ENCODE measurements around the gene RTP3. TPM values are rescaled to one million over a fixed set of nuclear protein-coding genes. Genes with fewer than 3 reads are reported as not detected.

RTP3 gene
- total RNA-seq, result not detected

GRCh38 chr3:46497556-46498265, at the start of gene RTP3:
Gene RTP3, plus strand, starts transcription at chr3:46497976. Its CDS starts 87 bp downstream, at chr3:46498063.
- intact Hi-C loops (cut with DNase I; ENCODE audit: low total_unique reads), result no loop called here
- 75 to 79% methylated on average over 8 to 9 of the region's 9 CpGs for WGBS, 2 donors

GRCh38 chr3:46448721-46449120, 49.1 kb upstream of the RTP3 start:
- 97% methylated on average over 16 to 17 of the region's 17 CpGs for WGBS, 2 donors
- TF ChIP-seq, protein P1, sequence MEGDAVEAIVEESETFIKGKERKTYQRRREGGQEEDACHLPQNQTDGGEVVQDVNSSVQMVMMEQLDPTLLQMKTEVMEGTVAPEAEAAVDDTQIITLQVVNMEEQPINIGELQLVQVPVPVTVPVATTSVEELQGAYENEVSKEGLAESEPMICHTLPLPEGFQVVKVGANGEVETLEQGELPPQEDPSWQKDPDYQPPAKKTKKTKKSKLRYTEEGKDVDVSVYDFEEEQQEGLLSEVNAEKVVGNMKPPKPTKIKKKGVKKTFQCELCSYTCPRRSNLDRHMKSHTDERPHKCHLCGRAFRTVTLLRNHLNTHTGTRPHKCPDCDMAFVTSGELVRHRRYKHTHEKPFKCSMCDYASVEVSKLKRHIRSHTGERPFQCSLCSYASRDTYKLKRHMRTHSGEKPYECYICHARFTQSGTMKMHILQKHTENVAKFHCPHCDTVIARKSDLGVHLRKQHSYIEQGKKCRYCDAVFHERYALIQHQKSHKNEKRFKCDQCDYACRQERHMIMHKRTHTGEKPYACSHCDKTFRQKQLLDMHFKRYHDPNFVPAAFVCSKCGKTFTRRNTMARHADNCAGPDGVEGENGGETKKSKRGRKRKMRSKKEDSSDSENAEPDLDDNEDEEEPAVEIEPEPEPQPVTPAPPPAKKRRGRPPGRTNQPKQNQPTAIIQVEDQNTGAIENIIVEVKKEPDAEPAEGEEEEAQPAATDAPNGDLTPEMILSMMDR (IDR thresholded peaks at IDR 0.05), result no peak
- no peak for TF ChIP-seq POLR2A (IDR thresholded peaks at IDR 0.05)
- no peak overlapping the region for H3K4me3 ChIP-seq (ENCODE audit: low read depth, poor library complexity, severe bottlenecking)
- intact Hi-C loops (cut with DNase I; ENCODE audit: low total_unique reads), result loop anchor here (5.0 kb wide), 1 partner anchor 506 kb away; the partner anchor contains the start of gene CXCR6
- no peak for DNase-seq (ENCODE audit: low spot score in 2 of 2)

More at GRCh38 chr3:46497556-46498265, at the start of gene RTP3:
- no peak within 1 kb of the TSS for H3K4me3 ChIP-seq (ENCODE audit: low read depth, poor library complexity, severe bottlenecking)
- DNase-seq (ENCODE audit: low spot score in 2 of 2), result peak in 1 of 2 donors; percentile 71
- TF ChIP-seq, protein P1 (IDR thresholded peaks at IDR 0.05), result no peak
- no peak for TF ChIP-seq POLR2A (IDR thresholded peaks at IDR 0.05)

DNA sequence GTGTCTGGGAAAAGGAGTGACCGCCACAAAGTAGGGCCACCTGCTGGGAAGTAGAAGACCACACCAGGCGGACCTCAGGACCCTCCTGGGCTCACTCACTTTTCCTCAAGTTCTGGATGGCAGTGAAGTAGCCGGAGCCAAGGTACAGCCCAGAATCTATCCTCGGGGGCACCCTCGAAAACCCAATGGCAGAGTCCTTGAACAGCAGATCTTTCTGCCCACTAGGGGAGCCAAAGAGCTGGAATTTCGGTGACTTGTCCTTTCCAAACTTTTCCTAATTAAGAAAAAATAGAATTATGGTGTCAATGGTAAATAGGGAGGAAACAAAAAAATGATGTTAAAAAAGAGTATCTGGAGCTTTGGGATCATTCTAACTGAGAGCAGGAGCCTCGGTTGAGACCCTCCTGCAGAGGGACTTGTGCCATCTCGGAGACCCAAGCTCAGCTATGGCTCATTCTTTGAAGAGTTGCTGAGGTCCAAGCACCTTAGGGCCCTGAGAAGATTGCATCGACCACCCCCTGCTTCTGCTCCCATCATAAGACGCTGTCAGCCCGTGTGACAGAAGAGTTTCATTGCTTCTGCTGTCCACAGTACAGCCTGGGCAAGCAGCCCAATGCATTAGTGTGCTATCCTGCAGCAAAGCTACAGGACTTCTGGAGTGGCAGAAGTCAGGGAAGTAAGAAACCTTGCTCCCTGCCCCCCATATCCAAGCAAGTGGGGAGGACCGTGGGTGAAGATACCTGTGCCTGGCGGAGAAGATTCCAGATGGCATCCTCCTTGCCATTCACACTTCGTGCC, 47.8 kb upstream of the RTP3 start:
- no peak for TF ChIP-seq POLR2A (IDR thresholded peaks at IDR 0.05)
- TF ChIP-seq, protein P1 (IDR thresholded peaks at IDR 0.05), result no peak
- 72 to 75% methylated on average over 14 of the region's 14 CpGs for WGBS, 2 donors
- intact Hi-C loops (cut with DNase I; ENCODE audit: low total_unique reads), result loop anchor here (5.0 kb wide), 1 partner anchor 508 kb away; the partner anchor contains the start of gene CXCR6
- no peak for DNase-seq (ENCODE audit: low spot score in 2 of 2)
- H3K4me3 ChIP-seq (ENCODE audit: low read depth, poor library complexity, severe bottlenecking), result no peak overlapping the region

DNA sequence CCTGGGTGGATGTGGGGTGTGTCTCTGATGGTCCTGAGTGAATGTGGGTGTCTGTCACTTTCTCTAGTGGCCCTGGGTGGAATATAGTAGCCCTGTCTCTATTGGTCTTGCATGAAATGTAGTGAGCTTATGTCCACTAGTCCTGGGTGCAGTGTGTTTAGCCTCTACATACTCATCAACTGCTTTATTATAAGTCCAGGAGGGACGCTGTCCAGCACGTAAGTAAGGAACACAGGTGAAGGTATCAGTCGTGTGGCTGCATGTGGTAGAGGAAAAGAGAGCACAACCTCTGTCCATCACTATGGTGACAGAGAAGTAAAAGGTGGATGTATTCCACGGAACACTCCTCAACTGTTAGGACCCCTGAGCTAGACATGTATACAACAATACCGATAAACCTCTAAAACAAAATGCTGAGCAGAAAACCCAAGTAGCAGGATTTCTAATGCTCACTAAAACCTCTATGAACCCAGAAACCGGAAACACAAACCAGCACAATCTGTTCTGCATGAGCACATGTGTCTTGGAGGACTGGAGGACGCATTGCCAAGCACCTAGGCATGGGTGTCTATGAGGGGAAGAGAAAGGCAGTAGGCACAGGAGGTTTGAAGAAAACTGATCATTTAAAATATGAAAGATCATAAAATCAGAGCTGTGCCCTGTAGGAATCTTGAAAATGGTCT, 44.1 kb upstream of the RTP3 start:
- 69 to 75% methylated on average over 7 of the region's 7 CpGs for WGBS, 2 donors
- no peak overlapping the region for H3K4me3 ChIP-seq (ENCODE audit: low read depth, poor library complexity, severe bottlenecking)
- no peak for TF ChIP-seq POLR2A (IDR thresholded peaks at IDR 0.05)
- TF ChIP-seq, protein P1 (IDR thresholded peaks at IDR 0.05), result no peak
- intact Hi-C loops (cut with DNase I; ENCODE audit: low total_unique reads), result no loop called here
- DNase-seq (ENCODE audit: low spot score in 2 of 2), result no peak

- H3K4me3 ChIP-seq (ENCODE audit: low read depth, poor library complexity, severe bottlenecking), result no peak overlapping the region
- TF ChIP-seq POLR2A (IDR thresholded peaks at IDR 0.05), result no peak
- TF ChIP-seq, protein P1 (IDR thresholded peaks at IDR 0.05), result no peak
- 65 to 70% methylated on average over 3 of the region's 3 CpGs for WGBS, 2 donors
- DNase-seq (ENCODE audit: low spot score in 2 of 2), result peak in 1 of 2 donors; percentile 31
- intact Hi-C loops (cut with DNase I; ENCODE audit: low total_unique reads), result no loop called here
Observed at GRCh38 chr3:46454209-46454595, 43.6 kb upstream of the RTP3 start.
